ENCODE measurements around the gene EML5.

DNA sequence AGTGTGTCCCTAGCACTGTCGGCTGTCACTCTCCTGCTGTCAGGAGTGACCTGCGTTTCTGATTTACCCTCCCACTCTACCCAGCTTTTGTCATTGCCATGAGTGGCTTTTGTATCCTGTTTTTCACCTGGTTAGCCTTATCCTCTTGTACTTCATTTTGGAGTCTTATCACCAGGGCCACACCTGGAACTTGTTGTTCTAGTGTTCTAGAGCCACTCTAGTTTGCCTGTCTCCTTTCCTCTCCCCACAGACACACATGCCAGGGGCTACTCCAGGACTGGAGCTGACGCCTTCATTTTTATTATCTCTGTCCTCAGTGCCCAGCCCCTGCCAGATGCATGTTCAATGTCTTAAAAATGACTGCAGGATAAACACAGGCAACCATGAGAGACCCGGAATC, 195.7 kb downstream of the EML5 start:
- TF ChIP-seq NR2C2 (CRISPR knock-in tag; IDR thresholded peaks at IDR 0.05; ENCODE audit: borderline replicate concordance) = no peak
- no peak for TF ChIP-seq POLR2A (IDR thresholded peaks at IDR 0.05; ENCODE audit: insufficient read depth in 1 of 2, low read depth in 2 of 2, low read length in 2 of 2)
- no peak for TF ChIP-seq FOSL1 (CRISPR knock-in tag; IDR thresholded peaks at IDR 0.05; ENCODE audit: borderline replicate concordance)
- TF ChIP-seq CTCF (CRISPR knock-in tag; IDR thresholded peaks at IDR 0.05) = no peak
- TF ChIP-seq, protein P1, sequence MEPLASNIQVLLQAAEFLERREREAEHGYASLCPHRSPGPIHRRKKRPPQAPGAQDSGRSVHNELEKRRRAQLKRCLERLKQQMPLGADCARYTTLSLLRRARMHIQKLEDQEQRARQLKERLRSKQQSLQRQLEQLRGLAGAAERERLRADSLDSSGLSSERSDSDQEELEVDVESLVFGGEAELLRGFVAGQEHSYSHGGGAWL (CRISPR knock-in tag; IDR thresholded peaks at IDR 0.05) = no peak
- no peak for TF ChIP-seq CBFB (CRISPR knock-in tag; IDR thresholded peaks at IDR 0.05)
- no peak for TF ChIP-seq NR2F2 (IDR thresholded peaks at IDR 0.05; ENCODE audit: borderline replicate concordance, low read depth)
- TF ChIP-seq CEBPB (IDR thresholded peaks at IDR 0.05; ENCODE audit: borderline replicate concordance, low read depth, low read length) = no peak
- no peak for TF ChIP-seq RAD21 (CRISPR knock-in tag; IDR thresholded peaks at IDR 0.05)
